Glutamatergic neuron (in vitro differentiated cells): ENCODE measurements around the gene NBPF3. TPM values are rescaled to one million over a fixed set of nuclear protein-coding genes. Genes with fewer than 3 reads are reported as not detected.
"Not testable (repeated sequence)": the region's sequence is repeated elsewhere in the genome, so short reads cannot be mapped to it uniquely, and the experiment has no call there.

Experiments
- DNase-seq: peaks from one replicate; pipeline ENCODE4 v3.0.0; 2022
- H3K27ac Mint-ChIP-seq: one replicate; pipeline ENCODE4 v1.8.0; 2020; ENCODE audit warnings: mild to moderate bottlenecking, mixed read lengths, inconsistent platforms; ENCODE audit not compliant: unreplicated experiment
- H3K27me3 Mint-ChIP-seq: one replicate; pipeline ENCODE4 v1.8.0; 2020; ENCODE audit warnings: mild to moderate bottlenecking, moderate library complexity, mixed read lengths, inconsistent platforms; ENCODE audit not compliant: unreplicated experiment
- H3K36me3 Mint-ChIP-seq: one replicate; pipeline ENCODE4 v1.8.0; 2020; ENCODE audit warnings: mild to moderate bottlenecking, mixed read lengths, inconsistent platforms; ENCODE audit not compliant: unreplicated experiment
- H3K4me1 Mint-ChIP-seq: one replicate; pipeline ENCODE4 v1.8.0; 2020; ENCODE audit warnings: mild to moderate bottlenecking, low read depth, mixed read lengths, inconsistent platforms; ENCODE audit not compliant: unreplicated experiment
- H3K4me3 Mint-ChIP-seq: one replicate; pipeline ENCODE4 v1.8.0; 2020; ENCODE audit warnings: mild to moderate bottlenecking, mixed read lengths, inconsistent platforms; ENCODE audit not compliant: unreplicated experiment
- H3K9me3 Mint-ChIP-seq: one replicate; pipeline ENCODE4 v1.8.0; 2020; ENCODE audit warnings: mild to moderate bottlenecking, moderate library complexity, mixed read lengths, inconsistent platforms; ENCODE audit not compliant: unreplicated experiment
- total RNA-seq: library from RNA; stranded (reverse); fragmentation: NEBNext Ultra II Directional; extraction: Animal tissue kit (Norgen Biotek cat#: 25700); gene quantifications from one replicate; pipeline ENCODE4 v1.2.1, GENCODE V29; 2021; ENCODE audit not compliant: unreplicated experiment
- TF ChIP-seq, protein P1 (sequence below): fragments of 200-600 bp; sonication (generic); IDR thresholded peaks from one replicate; pipeline ENCODE4 v1.5.0; 2021; ENCODE audit not compliant: partially characterized antibody, unreplicated experiment

The NBPF3 gene
- total RNA-seq, 1 donor from 2014 or later: 3.1 TPM

DNA sequence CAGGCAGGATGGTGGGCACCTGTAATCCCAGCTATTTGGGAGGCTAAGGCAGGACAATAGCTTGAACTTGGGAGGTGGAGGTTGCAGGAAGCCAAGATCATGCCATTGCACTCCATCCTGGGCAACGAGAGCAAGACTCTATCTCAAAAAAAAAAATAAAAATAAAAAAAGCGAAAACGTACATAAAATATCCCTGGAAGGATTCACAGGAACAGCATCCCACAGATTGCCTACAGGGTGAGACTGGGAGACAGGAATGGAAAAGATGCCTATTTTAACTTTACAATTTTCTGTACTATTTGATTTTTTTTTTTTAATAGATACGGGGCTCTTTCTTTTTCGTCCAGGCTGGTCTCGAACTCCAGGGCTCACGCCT is 604 bp upstream of the NBPF3 start:
- Mint-ChIP-seq H3K36me3 (no peaks in the 10 kb centered on the region), H3K9me3 (peaks cover 2% of the 10 kb centered on the region), H3K27me3 (peaks cover 10% of the 10 kb centered on the region), H3K4me1 (peaks cover 3% of the 10 kb centered on the region), H3K27ac (no peak overlapping the region), H3K4me3 (peak overlapping the region; percentile 94)
- DNase-seq: no peak
- TF ChIP-seq, protein P1, sequence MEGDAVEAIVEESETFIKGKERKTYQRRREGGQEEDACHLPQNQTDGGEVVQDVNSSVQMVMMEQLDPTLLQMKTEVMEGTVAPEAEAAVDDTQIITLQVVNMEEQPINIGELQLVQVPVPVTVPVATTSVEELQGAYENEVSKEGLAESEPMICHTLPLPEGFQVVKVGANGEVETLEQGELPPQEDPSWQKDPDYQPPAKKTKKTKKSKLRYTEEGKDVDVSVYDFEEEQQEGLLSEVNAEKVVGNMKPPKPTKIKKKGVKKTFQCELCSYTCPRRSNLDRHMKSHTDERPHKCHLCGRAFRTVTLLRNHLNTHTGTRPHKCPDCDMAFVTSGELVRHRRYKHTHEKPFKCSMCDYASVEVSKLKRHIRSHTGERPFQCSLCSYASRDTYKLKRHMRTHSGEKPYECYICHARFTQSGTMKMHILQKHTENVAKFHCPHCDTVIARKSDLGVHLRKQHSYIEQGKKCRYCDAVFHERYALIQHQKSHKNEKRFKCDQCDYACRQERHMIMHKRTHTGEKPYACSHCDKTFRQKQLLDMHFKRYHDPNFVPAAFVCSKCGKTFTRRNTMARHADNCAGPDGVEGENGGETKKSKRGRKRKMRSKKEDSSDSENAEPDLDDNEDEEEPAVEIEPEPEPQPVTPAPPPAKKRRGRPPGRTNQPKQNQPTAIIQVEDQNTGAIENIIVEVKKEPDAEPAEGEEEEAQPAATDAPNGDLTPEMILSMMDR: no peak

DNA sequence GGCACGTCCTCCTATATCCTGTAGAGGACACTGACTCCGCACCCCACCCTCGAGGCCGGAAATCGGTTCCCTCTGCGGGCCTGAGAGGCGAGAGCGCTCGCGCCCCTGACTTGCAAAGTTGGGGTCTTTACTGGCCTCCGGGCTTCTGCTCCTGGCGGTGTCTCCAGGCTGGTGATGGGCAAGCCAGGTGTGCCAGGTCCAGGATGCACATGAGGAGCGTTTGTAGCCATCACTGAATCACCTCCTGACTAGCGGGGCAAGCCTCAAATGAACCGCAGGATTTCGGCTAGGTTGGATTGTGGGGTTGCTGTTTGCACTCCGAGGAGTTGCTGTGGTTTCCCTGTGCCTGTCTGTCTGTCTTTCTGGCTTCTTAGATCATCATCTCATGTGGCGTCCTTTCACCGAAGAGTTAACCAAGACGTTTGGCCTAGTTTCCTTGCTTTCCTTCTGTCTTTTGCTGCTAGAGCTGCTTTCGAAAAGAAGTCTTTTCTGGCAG is 741 bp downstream of the NBPF3 start:
- not testable (repeated sequence) for H3K9me3 Mint-ChIP-seq, DNase-seq, H3K27ac Mint-ChIP-seq, H3K27me3 Mint-ChIP-seq, H3K36me3 Mint-ChIP-seq, H3K4me1 Mint-ChIP-seq
- peak overlapping the region; percentile 83 for H3K4me3 Mint-ChIP-seq

DNA sequence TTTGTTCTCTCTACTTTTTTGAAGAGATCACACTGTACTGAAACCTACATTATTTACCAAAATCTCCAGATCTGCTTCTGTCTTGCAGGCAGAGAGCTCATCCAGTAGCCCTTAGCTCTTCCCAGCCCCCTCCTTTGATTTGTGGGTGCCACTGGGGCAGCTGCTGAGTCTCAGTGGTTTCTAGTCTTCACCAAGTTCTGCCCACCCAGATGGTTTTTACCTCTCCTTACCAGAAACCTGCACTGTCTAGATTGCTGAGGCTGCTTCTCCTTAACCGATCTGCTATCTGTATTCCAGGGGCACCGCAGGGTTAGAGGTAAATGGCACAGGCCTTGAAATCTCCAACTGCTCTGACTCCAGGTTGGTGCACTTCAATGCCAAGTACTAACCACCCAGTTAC is 6.7 kb downstream of the NBPF3 start:
- H3K27ac Mint-ChIP-seq, H3K36me3 Mint-ChIP-seq, H3K27me3 Mint-ChIP-seq, H3K9me3 Mint-ChIP-seq, H3K4me1 Mint-ChIP-seq, H3K4me3 Mint-ChIP-seq, DNase-seq: not testable (repeated sequence)

DNA sequence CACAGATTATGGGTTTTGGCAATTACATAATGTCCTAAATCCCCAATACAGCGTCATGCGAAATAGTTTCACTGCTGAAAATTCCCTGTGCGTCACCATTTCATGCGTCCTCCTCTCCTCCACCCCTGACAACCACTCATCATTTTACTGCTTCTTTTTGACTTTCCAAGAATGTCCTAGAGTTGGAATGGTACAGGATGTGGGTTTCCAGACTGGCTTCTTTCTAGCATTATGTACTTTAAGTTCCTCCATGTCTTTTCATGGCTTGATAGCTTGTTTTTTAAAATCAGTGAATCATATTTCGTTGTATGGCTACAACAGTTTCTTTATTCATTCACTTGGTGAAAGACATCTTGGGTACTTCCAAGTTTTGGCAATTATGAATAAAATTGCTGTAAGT is 7.4 kb downstream of the NBPF3 start:
- no peak overlapping the region for H3K27ac Mint-ChIP-seq
- H3K9me3 Mint-ChIP-seq: no peaks in the 10 kb centered on the region
- no peak overlapping the region for H3K4me3 Mint-ChIP-seq
- H3K27me3 Mint-ChIP-seq: no peaks in the 10 kb centered on the region
- no peak for DNase-seq
- H3K36me3 Mint-ChIP-seq: no peaks in the 10 kb centered on the region
- no peaks in the 10 kb centered on the region for H3K4me1 Mint-ChIP-seq
- TF ChIP-seq, protein P1: no peak

DNA sequence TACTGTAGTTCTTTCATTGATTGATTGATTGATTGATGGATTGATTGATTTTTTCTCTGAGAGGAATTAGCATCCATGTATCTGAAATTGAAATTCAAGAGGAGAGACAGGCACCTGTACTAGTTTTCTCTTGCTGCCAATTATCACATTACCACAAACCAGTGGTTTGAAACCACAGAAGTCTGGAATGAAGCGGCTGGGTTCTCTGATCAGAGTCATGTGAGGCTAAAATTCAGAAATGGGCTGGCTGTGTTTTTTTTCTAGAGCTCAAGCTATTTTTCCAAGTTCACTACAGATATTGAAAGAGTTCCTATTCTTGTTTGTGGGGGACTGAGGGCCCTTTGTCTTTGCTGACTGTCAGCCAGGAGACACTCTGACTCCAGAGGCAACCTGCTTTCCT is 10.0 kb downstream of the NBPF3 start:
- no peaks in the 10 kb centered on the region for H3K9me3 Mint-ChIP-seq
- DNase-seq: no peak

DNA sequence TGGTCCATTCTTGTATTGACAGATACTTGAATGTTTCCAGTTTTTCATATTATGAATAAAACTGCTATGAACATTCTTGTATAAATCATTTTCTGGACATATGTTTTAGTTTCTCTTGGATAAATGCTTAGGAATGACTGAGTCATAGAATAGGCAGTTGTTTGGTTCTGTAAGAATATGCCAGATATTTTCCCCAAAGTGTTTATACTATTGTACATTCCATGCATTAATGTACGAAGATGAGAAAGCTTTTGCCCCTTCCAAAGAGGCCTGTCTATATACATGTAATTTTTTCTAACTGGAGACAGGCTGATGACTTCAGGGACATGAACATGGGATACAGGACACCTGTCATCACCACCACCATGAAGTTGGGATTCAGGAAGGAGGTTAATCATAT is 11.3 kb downstream of the NBPF3 start:
- DNase-seq: no peak
- no peak overlapping the region for H3K4me3 Mint-ChIP-seq
- TF ChIP-seq, protein P1: no peak
- no peaks in the 10 kb centered on the region for H3K36me3 Mint-ChIP-seq
- no peak overlapping the region for H3K27ac Mint-ChIP-seq
- peaks cover 2% of the 10 kb centered on the region for H3K27me3 Mint-ChIP-seq
- H3K9me3 Mint-ChIP-seq: no peaks in the 10 kb centered on the region
- no peaks in the 10 kb centered on the region for H3K4me1 Mint-ChIP-seq

More for the DNA sequence above, 10.0 kb downstream of the NBPF3 start:
- H3K27me3 Mint-ChIP-seq: peaks cover 2% of the 10 kb centered on the region
- TF ChIP-seq, protein P1: no peak
- H3K4me1 Mint-ChIP-seq: no peaks in the 10 kb centered on the region
- no peaks in the 10 kb centered on the region for H3K36me3 Mint-ChIP-seq
- H3K4me3 Mint-ChIP-seq: no peak overlapping the region
- no peak overlapping the region for H3K27ac Mint-ChIP-seq
